ENCODE data around the gene OLFML2A.
A peak's percentile ranks its signal among the peaks of the same experiment; 100 is the strongest.
"Not testable (repeated sequence)": the region's sequence is repeated elsewhere in the genome, so short reads cannot be mapped to it uniquely, and the experiment has no call there.

The OLFML2A gene

DNA sequence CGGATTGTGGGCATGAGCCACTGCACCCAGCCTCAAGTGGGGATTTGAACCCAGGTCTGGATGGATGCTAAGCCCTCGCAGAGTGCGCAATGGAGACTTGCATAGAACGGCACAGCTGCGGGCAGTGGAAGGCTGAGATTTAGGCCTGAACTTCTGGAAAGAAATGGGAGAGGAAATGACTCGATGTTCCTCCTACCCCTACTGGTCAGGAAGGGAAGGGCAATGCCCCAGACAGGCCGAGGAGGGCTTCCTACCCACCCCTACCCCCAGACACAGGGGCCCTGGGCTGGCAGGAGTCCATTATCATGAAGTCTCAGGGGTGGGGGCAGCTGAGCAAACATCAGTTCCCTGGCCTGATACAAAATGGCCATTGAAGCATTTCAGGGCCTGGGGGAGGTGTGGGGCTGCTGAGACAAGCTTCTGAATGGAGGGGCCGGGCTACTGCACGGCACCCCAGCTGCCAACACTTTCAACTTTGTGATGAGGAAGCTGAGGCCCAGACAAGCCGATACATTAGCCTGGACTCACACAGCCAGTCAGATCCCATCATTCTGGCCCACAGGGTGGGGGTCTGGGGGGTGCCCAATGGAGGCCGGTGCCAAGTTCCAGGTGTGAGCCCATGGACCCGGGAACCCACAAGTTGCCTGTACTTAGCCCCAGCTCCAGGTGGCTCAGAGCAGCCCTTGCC, 62.8 kb downstream of the OLFML2A start:
- no peak overlapping the region for H3K4me3 ChIP-seq (ENCODE audit: low read depth, low read length)
- TF ChIP-seq, protein P1, sequence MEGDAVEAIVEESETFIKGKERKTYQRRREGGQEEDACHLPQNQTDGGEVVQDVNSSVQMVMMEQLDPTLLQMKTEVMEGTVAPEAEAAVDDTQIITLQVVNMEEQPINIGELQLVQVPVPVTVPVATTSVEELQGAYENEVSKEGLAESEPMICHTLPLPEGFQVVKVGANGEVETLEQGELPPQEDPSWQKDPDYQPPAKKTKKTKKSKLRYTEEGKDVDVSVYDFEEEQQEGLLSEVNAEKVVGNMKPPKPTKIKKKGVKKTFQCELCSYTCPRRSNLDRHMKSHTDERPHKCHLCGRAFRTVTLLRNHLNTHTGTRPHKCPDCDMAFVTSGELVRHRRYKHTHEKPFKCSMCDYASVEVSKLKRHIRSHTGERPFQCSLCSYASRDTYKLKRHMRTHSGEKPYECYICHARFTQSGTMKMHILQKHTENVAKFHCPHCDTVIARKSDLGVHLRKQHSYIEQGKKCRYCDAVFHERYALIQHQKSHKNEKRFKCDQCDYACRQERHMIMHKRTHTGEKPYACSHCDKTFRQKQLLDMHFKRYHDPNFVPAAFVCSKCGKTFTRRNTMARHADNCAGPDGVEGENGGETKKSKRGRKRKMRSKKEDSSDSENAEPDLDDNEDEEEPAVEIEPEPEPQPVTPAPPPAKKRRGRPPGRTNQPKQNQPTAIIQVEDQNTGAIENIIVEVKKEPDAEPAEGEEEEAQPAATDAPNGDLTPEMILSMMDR (IDR thresholded peaks at IDR 0.05; ENCODE audit: borderline replicate concordance, insufficient read depth, low read depth, low read length): peak; percentile 53; the same call in 1 of the 2 replicates

GRCh38 chr9:124840300-124840833, 63.4 kb downstream of the OLFML2A start:
- TF ChIP-seq, protein P1 (IDR thresholded peaks at IDR 0.05; ENCODE audit: borderline replicate concordance, insufficient read depth, low read depth, low read length): peak; percentile 36; the same call in 1 of the 2 replicates
- H3K4me3 ChIP-seq (ENCODE audit: low read depth, low read length): no peak overlapping the region

GRCh38 chr9:124841075-124841821, 64.3 kb downstream of the OLFML2A start:
- TF ChIP-seq, protein P1 (IDR thresholded peaks at IDR 0.05; ENCODE audit: borderline replicate concordance, insufficient read depth, low read depth, low read length): no peak
- H3K4me3 ChIP-seq (ENCODE audit: low read depth, low read length): no peak overlapping the region

DNA sequence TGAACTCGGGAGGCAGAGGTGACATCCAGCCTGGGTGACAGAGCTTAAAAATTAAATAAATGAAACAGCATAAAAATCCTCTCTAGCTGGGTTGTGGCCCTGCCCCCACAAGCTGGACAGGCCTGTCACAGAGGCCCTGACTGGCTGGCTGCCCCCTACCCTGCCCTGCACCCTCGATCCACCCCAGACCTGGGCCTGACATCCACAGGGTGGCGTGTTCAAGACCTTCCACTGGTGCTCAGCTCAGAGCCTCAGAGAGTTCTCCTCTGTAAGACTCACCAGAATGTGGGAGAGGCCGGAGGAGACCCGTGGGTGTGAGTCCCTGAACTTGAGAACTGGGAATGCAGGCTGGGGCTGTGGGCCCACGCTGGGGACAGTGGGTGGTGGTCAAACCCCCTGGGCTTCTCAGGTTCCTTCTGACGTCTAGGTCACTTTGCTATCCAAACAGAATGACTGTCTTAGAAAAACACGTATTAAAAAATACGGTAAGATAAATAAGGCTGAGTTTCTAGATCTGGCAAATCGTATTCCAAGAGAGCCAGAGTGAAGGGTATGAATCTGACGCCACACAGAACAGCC, 66.6 kb downstream of the OLFML2A start:
- TF ChIP-seq, protein P1 (IDR thresholded peaks at IDR 0.05; ENCODE audit: borderline replicate concordance, insufficient read depth, low read depth, low read length): no peak
- H3K4me3 ChIP-seq (ENCODE audit: low read depth, low read length): no peak overlapping the region

DNA sequence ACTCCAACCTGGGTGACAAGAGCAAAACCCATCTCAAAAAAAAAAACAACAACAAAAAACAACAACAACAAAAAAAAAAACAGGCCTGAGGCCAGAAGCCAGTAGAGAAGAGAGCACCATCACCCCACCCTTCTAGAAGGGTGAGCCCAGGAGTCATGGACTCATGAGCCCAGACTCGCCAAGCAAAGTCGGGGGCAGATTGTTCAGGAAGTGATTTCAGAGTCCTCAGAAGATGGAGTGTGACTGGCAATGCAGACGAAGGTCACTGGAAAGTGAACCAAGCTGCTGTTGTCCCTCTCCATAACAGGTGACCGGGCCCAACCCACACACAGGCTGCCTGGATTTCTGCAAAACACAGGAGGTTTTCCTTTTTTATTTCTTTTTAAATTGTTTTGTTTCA, 67.4 kb downstream of the OLFML2A start:
- no peak overlapping the region for H3K4me3 ChIP-seq (ENCODE audit: low read depth, low read length)
- TF ChIP-seq, protein P1 (IDR thresholded peaks at IDR 0.05; ENCODE audit: borderline replicate concordance, insufficient read depth, low read depth, low read length): no peak

- not testable (repeated sequence) for H3K4me3 ChIP-seq (ENCODE audit: low read depth, low read length)
Observed at GRCh38 chr9:124846467-124846866, 69.5 kb downstream of the OLFML2A start.

DNA sequence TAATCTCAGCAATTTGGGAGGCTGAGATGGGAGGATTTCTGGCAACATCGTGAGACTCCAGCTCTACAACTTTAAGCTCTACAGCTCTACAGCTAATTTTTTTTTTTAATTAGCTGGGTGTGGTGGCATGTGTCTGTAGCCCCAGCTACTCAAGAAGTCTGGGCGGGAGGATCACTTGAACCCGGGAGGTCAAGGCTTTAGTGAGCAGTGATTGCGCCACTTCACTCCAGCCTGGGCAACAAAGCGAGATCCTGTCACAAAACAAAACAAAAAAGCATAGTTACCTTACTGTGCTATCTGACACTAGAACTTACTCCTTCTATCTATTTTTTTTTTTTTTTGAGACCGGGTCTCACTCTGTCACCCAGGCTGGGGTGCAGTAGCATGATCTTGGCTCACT, 70.0 kb downstream of the OLFML2A start:
- TF ChIP-seq, protein P1 (IDR thresholded peaks at IDR 0.05; ENCODE audit: borderline replicate concordance, insufficient read depth, low read depth, low read length): no peak
- H3K4me3 ChIP-seq (ENCODE audit: low read depth, low read length): no peak overlapping the region
